GM12878 (cell line): Measurements from ENCODE around the gene NUAK1. TPM values are rescaled to one million over a fixed set of nuclear protein-coding genes. Genes with fewer than 3 reads are reported as not detected.

Experiments
- ATAC-seq: fragments of 200-7000 bp; cut with Tn5 transposase; 3 replicates; pipeline ENCODE4 v1.9.1; 2020; ENCODE audit warnings: mild to moderate bottlenecking, moderate library complexity
- BruUV-seq: library from RNA; stranded (reverse); fragments of 400-500 nt; replicated peaks from 2 replicates; lab custom pipeline; 2021; lab: Mats Ljungman, UMichigan
- CTCF ChIA-PET: fragments of 300-600 bp; sonication (Branson Sonifier 250); formaldehyde crosslinking; extraction: SDS; loops from one replicate; lab custom pipeline; 2021; ENCODE audit warnings: inconsistent platforms; lab: Yijun Ruan, JAX
- POLR2A ChIA-PET: fragments of 350-600 bp; formaldehyde crosslinking; extraction: SDS; loops from one replicate; lab custom pipeline; 2021; ENCODE audit warnings: inconsistent platforms; lab: Charles Lee
- RAD21 ChIA-PET: fragments of 300-600 bp; sonication (Branson Sonifier 250); formaldehyde crosslinking; loops from one replicate; lab custom pipeline; 2023; ENCODE audit warnings: antibody characterized with exemption; ENCODE audit not compliant: unreplicated experiment; lab: Charles Lee
- SMC1A ChIA-PET: fragments of 300-600 bp; sonication (Branson Sonifier 250); formaldehyde crosslinking; loops from one replicate; lab custom pipeline; 2023; ENCODE audit not compliant: unreplicated experiment, uncharacterized antibody; lab: Charles Lee
- DNase-seq: peaks from one replicate; pipeline ENCODE4 v3.0.0-alpha.2; 2011; ENCODE audit warnings: low read depth, low spot score
- FAIRE-seq: peaks from 3 replicates; lab custom pipeline; 2011; peaks lifted over from hg19 to GRCh38; lab: Jason Lieb, UNC
- H2AFZ ChIP-seq: 2 replicates; pipeline ENCODE4 v1.6.0; 2011; ENCODE audit warnings: low read depth, low read length, control low read depth; ENCODE audit not compliant: control insufficient read depth
- H3K27ac ChIP-seq: 2 replicates; pipeline ENCODE4 v1.5.1; 2011; ENCODE audit warnings: control low read depth; ENCODE audit not compliant: control insufficient read depth, insufficient read depth
- H3K27me3 ChIP-seq, 2 experiments: replicated peaks in 1 of 2; 2 replicates each; pipeline versions ENCODE4 v1.6.0 to v1.6.1; 2011; ENCODE audit warnings: low read length in 1 of 2; ENCODE audit not compliant: control insufficient read depth in 2 of 2, insufficient read depth in 2 of 2
- H3K36me3 ChIP-seq, 2 experiments: 2 replicates each; pipeline ENCODE4 v1.5.1; 2011; ENCODE audit warnings: low read length in 1 of 2; ENCODE audit not compliant: control insufficient read depth in 2 of 2, insufficient read depth in 2 of 2
- H3K4me1 ChIP-seq: 2 replicates; pipeline ENCODE4 v1.6.1; 2011; ENCODE audit warnings: mild to moderate bottlenecking, low read length, moderate library complexity, mixed read lengths; ENCODE audit not compliant: control insufficient read depth, insufficient read depth
- H3K4me2 ChIP-seq: 2 replicates; pipeline ENCODE4 v1.6.0; 2011; ENCODE audit warnings: control low read depth; ENCODE audit not compliant: control insufficient read depth, insufficient read depth
- H3K4me3 ChIP-seq: fragments of 200-600 bp; sonication (generic); 2 replicates; pipeline ENCODE4 v1.5.1; 2016
- H3K79me2 ChIP-seq: 2 replicates; pipeline ENCODE4 v1.6.0; 2011; ENCODE audit warnings: low read length; ENCODE audit not compliant: control insufficient read depth, insufficient read depth
- H3K9ac ChIP-seq: 2 replicates; pipeline ENCODE4 v1.8.0; 2011; ENCODE audit warnings: low read length, control low read depth, mixed read lengths; ENCODE audit not compliant: control insufficient read depth, insufficient read depth
- H3K9me3 ChIP-seq: replicated peaks from 3 replicates; pipeline ENCODE4 v1.5.1; 2011; ENCODE audit warnings: mild to moderate bottlenecking, low read length; ENCODE audit not compliant: control insufficient read depth, insufficient read depth
- H4K20me1 ChIP-seq: 2 replicates; pipeline ENCODE4 v1.6.0; 2011; ENCODE audit not compliant: control insufficient read depth, insufficient read depth
- SMAD1 ChIP-seq: fragments of 450-650 bp; IDR thresholded peaks from 2 replicates; pipeline ENCODE4 v1.6.1; 2018; ENCODE audit warnings: mild to moderate bottlenecking, low read depth; ENCODE audit not compliant: partially characterized antibody
- TAF1 ChIP-seq: IDR thresholded peaks from 2 replicates; pipeline ENCODE4 v1.6.1; 2011; ENCODE audit warnings: mild to moderate bottlenecking, low read depth, low read length, borderline replicate concordance
- ZNF592 ChIP-seq: fragments of 450-650 bp; IDR thresholded peaks from 2 replicates; pipeline ENCODE4 v1.6.1; 2017; ENCODE audit warnings: mild to moderate bottlenecking, moderate library complexity
- ZNF687 ChIP-seq: fragments of 450-650 bp; IDR thresholded peaks from 2 replicates; pipeline ENCODE4 v1.6.1; 2017; ENCODE audit warnings: mild to moderate bottlenecking, moderate library complexity
- WGBS: methylation state at CpG from one replicate; pipeline ENCODE4 v1.1.6; 2016; ENCODE audit warnings: low lambda C conversion rate; ENCODE audit not compliant: insufficient replicate concordance, insufficient coverage; ENCODE audit errors: missing lambda C conversion rate; 5-methylcytosine and 5-hydroxymethylcytosine counted together
- in situ Hi-C: fragments of 300-500 bp; cut with MboI; formaldehyde crosslinking; loops from 9 replicates; pipeline ENCODE4 v1.14.3; 2018; ENCODE audit warnings: mixed read lengths
- intact Hi-C: fragments of 100-400 bp; cut with micrococcal nuclease; formaldehyde crosslinking; loops from one replicate; pipeline ENCODE4 v1.14.2; 2022; ENCODE audit not compliant: unreplicated experiment
- polyA plus RNA-seq, 11 experiments: library from polyadenylated mRNA; depleted of rRNA in 4 of 11; unstranded in 6 of 11; stranded (reverse) in 5 of 11; fragments of >200 nt; fragmentation: Nextera tagmentation in 4 of 11; fragmentation: Illumina TruSeq in 1 of 11; extraction: Ambion mirVana in 4 of 11; extraction: Trizol in 1 of 11; gene quantifications; 1 replicate in 1 of 11; 2 replicates in 10 of 11; pipeline versions ENCODE4 v1.2.1 to v1.2.3, GENCODE V29; 2011 to 2016; ENCODE audit warnings: inconsistent platforms in 2 of 11, missing spikeins in 2 of 11, low read depth in 1 of 11
- total RNA-seq, 4 experiments: library from RNA; depleted of rRNA in 3 of 4; stranded (reverse); fragments of >200 nt in 3 of 4; fragmentation: Illumina TruSeq in 1 of 4; extraction: Trizol in 1 of 4; gene quantifications; 2 replicates each; pipeline versions ENCODE4 v1.2.1 to v1.2.3, GENCODE V29; 2013 to 2021
- TF ChIP-seq, protein P1 (sequence below): IDR thresholded peaks from 2 replicates; pipeline ENCODE4 v1.6.1; 2011; ENCODE audit warnings: low read depth, mild to moderate bottlenecking, low read length, moderate library complexity, borderline replicate concordance; ENCODE audit errors: extremely low read depth
- TF ChIP-seq, protein P2 (sequence below): IDR thresholded peaks from 2 replicates; pipeline ENCODE4 v1.6.1; 2012; ENCODE audit warnings: mild to moderate bottlenecking, low read depth, low read length

Gene NUAK1
- total and polyA plus RNA-seq, 10 of the 15 experiments (the other 5 are each of a cell fraction or from before 2014, with no cell fraction given): 0.03 to 0.42 (median 0.08) TPM; not detected in 2

GRCh38 chr12:106123110-106123509, 15.6 kb downstream of the NUAK1 start:
- no peak for DNase-seq
- ChIA-PET POLR2A (no interaction called here), SMC1A (interaction anchor here (1.0 to 1.2 kb wide), 2 partner anchors 10 to 13 kb away, joined by 3 read pairs; no protein-coding TSS in a partner anchor), RAD21 (no interaction called here), CTCF (interaction anchor here (0.9 to 1.5 kb wide), 2 partner anchors 14 to 703 kb away, joined by 3 read pairs; no protein-coding TSS in a partner anchor)
- Histone ChIP-seq H3K27me3 (peaks cover 2 to 3% of the 10 kb centered on the region in 2 experiments; a peak in 3 of 4 replicates), H3K79me2 (no peaks in the 10 kb centered on the region), H3K9ac (no peak overlapping the region), H3K4me2 (no peak overlapping the region), H2AFZ (no peak overlapping the region), H3K27ac (no peak overlapping the region), H4K20me1 (no peaks in the 10 kb centered on the region), H3K4me1 (no peaks in the 10 kb centered on the region), H3K9me3 (no peaks in the 10 kb centered on the region), H3K4me3 (no peak overlapping the region), H3K36me3 (no peaks in the 10 kb centered on the region)
- in situ Hi-C loops (no loop called here), intact Hi-C loops (no loop called here)
- WGBS: 13% methylated on average over 5 of the region's 5 CpGs
- ATAC-seq: no peak
- no TSS peak for BruUV-seq
- TF ChIP-seq, protein P1, sequence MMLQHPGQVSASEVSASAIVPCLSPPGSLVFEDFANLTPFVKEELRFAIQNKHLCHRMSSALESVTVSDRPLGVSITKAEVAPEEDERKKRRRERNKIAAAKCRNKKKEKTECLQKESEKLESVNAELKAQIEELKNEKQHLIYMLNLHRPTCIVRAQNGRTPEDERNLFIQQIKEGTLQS: no peak
- no peak for TF ChIP-seq ZNF687
- TF ChIP-seq, protein P2, sequence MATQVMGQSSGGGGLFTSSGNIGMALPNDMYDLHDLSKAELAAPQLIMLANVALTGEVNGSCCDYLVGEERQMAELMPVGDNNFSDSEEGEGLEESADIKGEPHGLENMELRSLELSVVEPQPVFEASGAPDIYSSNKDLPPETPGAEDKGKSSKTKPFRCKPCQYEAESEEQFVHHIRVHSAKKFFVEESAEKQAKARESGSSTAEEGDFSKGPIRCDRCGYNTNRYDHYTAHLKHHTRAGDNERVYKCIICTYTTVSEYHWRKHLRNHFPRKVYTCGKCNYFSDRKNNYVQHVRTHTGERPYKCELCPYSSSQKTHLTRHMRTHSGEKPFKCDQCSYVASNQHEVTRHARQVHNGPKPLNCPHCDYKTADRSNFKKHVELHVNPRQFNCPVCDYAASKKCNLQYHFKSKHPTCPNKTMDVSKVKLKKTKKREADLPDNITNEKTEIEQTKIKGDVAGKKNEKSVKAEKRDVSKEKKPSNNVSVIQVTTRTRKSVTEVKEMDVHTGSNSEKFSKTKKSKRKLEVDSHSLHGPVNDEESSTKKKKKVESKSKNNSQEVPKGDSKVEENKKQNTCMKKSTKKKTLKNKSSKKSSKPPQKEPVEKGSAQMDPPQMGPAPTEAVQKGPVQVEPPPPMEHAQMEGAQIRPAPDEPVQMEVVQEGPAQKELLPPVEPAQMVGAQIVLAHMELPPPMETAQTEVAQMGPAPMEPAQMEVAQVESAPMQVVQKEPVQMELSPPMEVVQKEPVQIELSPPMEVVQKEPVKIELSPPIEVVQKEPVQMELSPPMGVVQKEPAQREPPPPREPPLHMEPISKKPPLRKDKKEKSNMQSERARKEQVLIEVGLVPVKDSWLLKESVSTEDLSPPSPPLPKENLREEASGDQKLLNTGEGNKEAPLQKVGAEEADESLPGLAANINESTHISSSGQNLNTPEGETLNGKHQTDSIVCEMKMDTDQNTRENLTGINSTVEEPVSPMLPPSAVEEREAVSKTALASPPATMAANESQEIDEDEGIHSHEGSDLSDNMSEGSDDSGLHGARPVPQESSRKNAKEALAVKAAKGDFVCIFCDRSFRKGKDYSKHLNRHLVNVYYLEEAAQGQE: no peak
- TF ChIP-seq ZNF592: no peak
- TF ChIP-seq TAF1: no peak
- no peak for TF ChIP-seq SMAD1
- FAIRE-seq: no peak
